Spleen (tissue), 7 donors: ENCODE results near the gene MRPL4.
A peak's percentile ranks its signal among the peaks of the same experiment; 100 is the strongest.

ENCODE experiments used
- POLR2A ChIP-seq, 3 donors: fragments of 450-650 bp; IDR thresholded peaks; one replicate each; pipeline ENCODE4 v1.5.1; 2017; ENCODE audit warnings: antibody characterized with exemption in 3 of 3, mild to moderate bottlenecking in 1 of 3
- POLR2AphosphoS5 ChIP-seq, 3 donors: sonication (generic); formaldehyde crosslinking; IDR thresholded peaks; one replicate each; pipeline ENCODE4 v1.5.1; 2017; ENCODE audit warnings: antibody characterized with exemption in 3 of 3
- TF ChIP-seq, protein P1 (sequence below), 11 experiments: fragments of 200-600 bp in 7 of 11; fragments of 450-650 bp in 4 of 11; sonication (generic) in 4 of 11; IDR thresholded peaks in 8 of 11; conservative IDR thresholded peaks in 3 of 11; 1 replicate in 7 of 11; 2 replicates in 4 of 11; pipeline versions ENCODE4 v1.4.0 to v1.8.0; 2016 to 2021; ENCODE audit warnings: antibody characterized with exemption in 11 of 11, inconsistent platforms in 4 of 11, mild to moderate bottlenecking in 1 of 11
- donor health status: DM: no; HTN: no; CAD: no; lungs with moderate emphysema.
- donor health status: DM: no; HTN: no; CAD: no.
- donor health status: DM: no; HTN: no; CAD: no.

DNA sequence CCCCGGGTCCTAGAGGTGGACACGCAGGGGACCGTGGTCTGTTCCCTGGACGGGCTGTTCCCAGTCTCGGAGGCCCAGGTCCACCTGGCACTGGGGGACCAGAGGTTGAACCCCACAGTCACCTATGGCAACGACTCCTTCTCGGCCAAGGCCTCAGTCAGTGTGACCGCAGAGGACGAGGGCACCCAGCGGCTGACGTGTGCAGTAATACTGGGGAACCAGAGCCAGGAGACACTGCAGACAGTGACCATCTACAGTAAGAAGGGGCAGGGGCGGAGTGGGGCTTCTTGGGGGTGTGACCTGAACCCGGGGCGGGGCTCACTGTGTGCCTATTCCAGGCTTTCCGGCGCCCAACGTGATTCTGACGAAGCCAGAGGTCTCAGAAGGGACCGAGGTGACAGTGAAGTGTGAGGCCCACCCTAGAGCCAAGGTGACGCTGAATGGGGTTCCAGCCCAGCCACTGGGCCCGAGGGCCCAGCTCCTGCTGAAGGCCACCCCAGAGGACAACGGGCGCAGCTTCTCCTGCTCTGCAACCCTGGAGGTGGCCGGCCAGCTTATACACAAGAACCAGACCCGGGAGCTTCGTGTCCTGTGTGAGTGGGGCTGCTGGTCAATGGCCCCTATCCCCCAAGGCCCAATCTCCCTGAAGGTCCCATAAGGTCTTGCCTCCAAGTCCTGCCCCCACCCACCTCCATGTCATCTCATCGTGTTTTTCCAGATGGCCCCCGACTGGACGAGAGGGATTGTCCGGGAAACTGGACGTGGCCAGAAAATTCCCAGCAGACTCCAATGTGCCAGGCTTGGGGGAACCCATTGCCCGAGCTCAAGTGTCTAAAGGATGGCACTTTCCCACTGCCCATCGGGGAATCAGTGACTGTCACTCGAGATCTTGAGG lies 32.3 kb downstream of the MRPL4 start:
- TF ChIP-seq, protein P1, sequence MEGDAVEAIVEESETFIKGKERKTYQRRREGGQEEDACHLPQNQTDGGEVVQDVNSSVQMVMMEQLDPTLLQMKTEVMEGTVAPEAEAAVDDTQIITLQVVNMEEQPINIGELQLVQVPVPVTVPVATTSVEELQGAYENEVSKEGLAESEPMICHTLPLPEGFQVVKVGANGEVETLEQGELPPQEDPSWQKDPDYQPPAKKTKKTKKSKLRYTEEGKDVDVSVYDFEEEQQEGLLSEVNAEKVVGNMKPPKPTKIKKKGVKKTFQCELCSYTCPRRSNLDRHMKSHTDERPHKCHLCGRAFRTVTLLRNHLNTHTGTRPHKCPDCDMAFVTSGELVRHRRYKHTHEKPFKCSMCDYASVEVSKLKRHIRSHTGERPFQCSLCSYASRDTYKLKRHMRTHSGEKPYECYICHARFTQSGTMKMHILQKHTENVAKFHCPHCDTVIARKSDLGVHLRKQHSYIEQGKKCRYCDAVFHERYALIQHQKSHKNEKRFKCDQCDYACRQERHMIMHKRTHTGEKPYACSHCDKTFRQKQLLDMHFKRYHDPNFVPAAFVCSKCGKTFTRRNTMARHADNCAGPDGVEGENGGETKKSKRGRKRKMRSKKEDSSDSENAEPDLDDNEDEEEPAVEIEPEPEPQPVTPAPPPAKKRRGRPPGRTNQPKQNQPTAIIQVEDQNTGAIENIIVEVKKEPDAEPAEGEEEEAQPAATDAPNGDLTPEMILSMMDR (IDR thresholded peaks at IDR 0.05 in 8 of 11, conservative IDR thresholded peaks at IDR 0.05 in 3 of 11): no peak
- TF ChIP-seq POLR2A (IDR thresholded peaks at IDR 0.05) (no peak), POLR2AphosphoS5 (IDR thresholded peaks at IDR 0.05) (peak; percentile 34 to 59 (median 53))
